Stimulated activated CD8-positive, alpha-beta memory T cell treated with anti-CD3 and anti-CD28 coated beads, Interleukin-2, amount 100 ng/mL, for 1 hour (primary cell): ENCODE data around the gene MYL11.

Source experiments
- DNase-seq, 2 donors: peaks; one replicate each; pipeline ENCODE4 v3.0.0-alpha.2; 2020; ENCODE audit warnings: low read depth in 2 of 2

MYL11 gene

GRCh38 chr16:30418350-30419181 lies 44.0 kb downstream of the MYL11 start:
- no peak for DNase-seq

- DNase-seq: no peak
Observed at GRCh38 chr16:30421010-30421409, 46.4 kb downstream of the MYL11 start.
